Smooth muscle cell (in vitro differentiated cells): ENCODE data around the gene NR4A1. TPM values are rescaled to one million over a fixed set of nuclear protein-coding genes. Genes with fewer than 3 reads are reported as not detected.
A peak's percentile ranks its signal among the peaks of the same experiment; 100 is the strongest.

Experiments
- DNase-seq: peaks from one replicate; lab custom pipeline; 2025; ENCODE audit not compliant: unreplicated experiment; lab: John Stamatoyannopoulos, UW
- H2AFZ ChIP-seq: fragments of 200-600 bp; sonication (generic); 2 replicates; pipeline ENCODE4 v1.6.0; 2016; ENCODE audit warnings: antibody characterized with exemption, low read depth, mild to moderate bottlenecking
- H3F3A ChIP-seq: fragments of 200-600 bp; sonication (generic); 2 replicates; pipeline ENCODE4 v1.6.0; 2017; ENCODE audit warnings: antibody characterized with exemption, low read depth
- H3K27ac ChIP-seq: fragments of 200-600 bp; sonication (generic); 2 replicates; pipeline ENCODE4 v1.5.1; 2016; ENCODE audit warnings: low read depth, mild to moderate bottlenecking
- H3K27me3 ChIP-seq: fragments of 200-600 bp; sonication (generic); 2 replicates; pipeline ENCODE4 v1.6.1; 2016; ENCODE audit warnings: low read depth, mild to moderate bottlenecking
- H3K36me3 ChIP-seq: fragments of 200-600 bp; sonication (generic); 2 replicates; pipeline ENCODE4 v1.5.1; 2016; ENCODE audit warnings: low read depth
- H3K4me1 ChIP-seq: fragments of 200-600 bp; sonication (generic); 2 replicates; pipeline ENCODE4 v1.5.1; 2016; ENCODE audit warnings: low read depth
- H3K4me2 ChIP-seq: fragments of 200-600 bp; sonication (generic); 2 replicates; pipeline ENCODE4 v1.6.0; 2016; ENCODE audit warnings: mild to moderate bottlenecking
- H3K4me3 ChIP-seq: fragments of 200-600 bp; sonication (generic); 2 replicates; pipeline ENCODE4 v1.5.1; 2016; ENCODE audit warnings: mild to moderate bottlenecking
- H3K79me2 ChIP-seq: fragments of 200-600 bp; sonication (generic); 2 replicates; pipeline ENCODE4 v1.6.0; 2016; ENCODE audit warnings: low read depth, mild to moderate bottlenecking
- H3K9ac ChIP-seq: fragments of 200-600 bp; sonication (generic); 2 replicates; pipeline ENCODE4 v1.6.0; 2016; ENCODE audit warnings: low read depth
- H3K9me3 ChIP-seq: fragments of 200-600 bp; sonication (generic); replicated peaks from 2 replicates; pipeline ENCODE4 v1.5.1; 2016; ENCODE audit warnings: low read depth
- H4K20me1 ChIP-seq: fragments of 200-600 bp; sonication (generic); 2 replicates; pipeline ENCODE4 v1.6.0; 2016; ENCODE audit warnings: low read depth
- WGBS: methylation state at CpG from one replicate; pipeline ENCODE4 v1.1.7; 2016; ENCODE audit warnings: low lambda C conversion rate; 5-methylcytosine and 5-hydroxymethylcytosine counted together
- polyA plus RNA-seq: library from polyadenylated mRNA; unstranded; fragments of >200 nt; fragmentation: Nextera tagmentation; extraction: Ambion mirVana; gene quantifications from 2 replicates; pipeline ENCODE4 v1.2.1, GENCODE V29; 2016
- total RNA-seq: library from RNA; depleted of rRNA; stranded (reverse); fragments of >200 nt; gene quantifications from 2 replicates; pipeline ENCODE4 v1.2.3, GENCODE V29; 2014
- TF ChIP-seq, protein P1 (sequence below): fragments of 200-600 bp; sonication (generic); IDR thresholded peaks from 2 replicates; pipeline ENCODE4 v1.5.1; 2017; ENCODE audit warnings: borderline replicate concordance, mild to moderate bottlenecking, antibody characterized with exemption; ENCODE audit not compliant: insufficient read depth, poor library complexity, severe bottlenecking

NR4A1 gene
- total and polyA plus RNA-seq, 2 experiments from 2014 or later = 182 to 634 TPM

DNA sequence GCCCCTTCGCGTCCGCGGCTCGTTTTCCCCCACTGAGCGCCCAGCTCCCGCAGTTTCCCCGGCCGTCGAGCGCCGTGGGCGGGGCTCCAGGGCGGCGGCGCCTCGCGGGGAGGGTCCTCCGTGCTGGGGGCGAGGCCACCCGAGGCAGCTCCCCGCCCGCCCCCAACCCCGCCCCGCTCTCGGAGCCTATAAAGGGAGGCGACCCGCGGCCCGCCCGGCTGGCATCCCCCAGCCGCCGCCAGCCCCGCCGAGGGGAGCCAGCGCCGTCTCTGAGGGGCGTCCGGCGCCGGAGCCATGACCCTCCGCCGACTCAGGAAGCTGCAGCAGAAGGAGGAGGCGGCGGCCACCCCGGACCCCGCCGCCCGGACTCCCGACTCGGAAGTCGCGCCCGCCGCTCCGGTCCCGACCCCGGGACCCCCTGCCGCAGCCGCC is 44.5 kb upstream of the NR4A1 start, which contains the start of gene TAMALIN:
TAMALIN (plus strand) TSS at position 221 of the 432 bp plus-strand sequence; CDS start at position 295, 74 bp downstream.
- Histone ChIP-seq H3K36me3 (no peaks in the 10 kb centered on the region), H3K27ac (peak within 1 kb of the TSS; percentile 30), H3K79me2 (peaks cover 7% of the 10 kb centered on the region), H2AFZ (no peak within 1 kb of the TSS), H3F3A (peaks cover 13% of the 10 kb centered on the region), H4K20me1 (peaks cover 10% of the 10 kb centered on the region), H3K4me2 (peak within 1 kb of the TSS; percentile 98), H3K4me3 (peak within 1 kb of the TSS; percentile 84), H3K9ac (peak within 1 kb of the TSS; percentile 80), H3K9me3 (no peaks in the 10 kb centered on the region), H3K4me1 (peaks cover 20% of the 10 kb centered on the region), H3K27me3 (no peaks in the 10 kb centered on the region)
- DNase-seq = peak; percentile 77
- WGBS = 0% methylated on average over 24 of the region's 60 CpGs
- TF ChIP-seq, protein P1, sequence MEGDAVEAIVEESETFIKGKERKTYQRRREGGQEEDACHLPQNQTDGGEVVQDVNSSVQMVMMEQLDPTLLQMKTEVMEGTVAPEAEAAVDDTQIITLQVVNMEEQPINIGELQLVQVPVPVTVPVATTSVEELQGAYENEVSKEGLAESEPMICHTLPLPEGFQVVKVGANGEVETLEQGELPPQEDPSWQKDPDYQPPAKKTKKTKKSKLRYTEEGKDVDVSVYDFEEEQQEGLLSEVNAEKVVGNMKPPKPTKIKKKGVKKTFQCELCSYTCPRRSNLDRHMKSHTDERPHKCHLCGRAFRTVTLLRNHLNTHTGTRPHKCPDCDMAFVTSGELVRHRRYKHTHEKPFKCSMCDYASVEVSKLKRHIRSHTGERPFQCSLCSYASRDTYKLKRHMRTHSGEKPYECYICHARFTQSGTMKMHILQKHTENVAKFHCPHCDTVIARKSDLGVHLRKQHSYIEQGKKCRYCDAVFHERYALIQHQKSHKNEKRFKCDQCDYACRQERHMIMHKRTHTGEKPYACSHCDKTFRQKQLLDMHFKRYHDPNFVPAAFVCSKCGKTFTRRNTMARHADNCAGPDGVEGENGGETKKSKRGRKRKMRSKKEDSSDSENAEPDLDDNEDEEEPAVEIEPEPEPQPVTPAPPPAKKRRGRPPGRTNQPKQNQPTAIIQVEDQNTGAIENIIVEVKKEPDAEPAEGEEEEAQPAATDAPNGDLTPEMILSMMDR = no peak

DNA sequence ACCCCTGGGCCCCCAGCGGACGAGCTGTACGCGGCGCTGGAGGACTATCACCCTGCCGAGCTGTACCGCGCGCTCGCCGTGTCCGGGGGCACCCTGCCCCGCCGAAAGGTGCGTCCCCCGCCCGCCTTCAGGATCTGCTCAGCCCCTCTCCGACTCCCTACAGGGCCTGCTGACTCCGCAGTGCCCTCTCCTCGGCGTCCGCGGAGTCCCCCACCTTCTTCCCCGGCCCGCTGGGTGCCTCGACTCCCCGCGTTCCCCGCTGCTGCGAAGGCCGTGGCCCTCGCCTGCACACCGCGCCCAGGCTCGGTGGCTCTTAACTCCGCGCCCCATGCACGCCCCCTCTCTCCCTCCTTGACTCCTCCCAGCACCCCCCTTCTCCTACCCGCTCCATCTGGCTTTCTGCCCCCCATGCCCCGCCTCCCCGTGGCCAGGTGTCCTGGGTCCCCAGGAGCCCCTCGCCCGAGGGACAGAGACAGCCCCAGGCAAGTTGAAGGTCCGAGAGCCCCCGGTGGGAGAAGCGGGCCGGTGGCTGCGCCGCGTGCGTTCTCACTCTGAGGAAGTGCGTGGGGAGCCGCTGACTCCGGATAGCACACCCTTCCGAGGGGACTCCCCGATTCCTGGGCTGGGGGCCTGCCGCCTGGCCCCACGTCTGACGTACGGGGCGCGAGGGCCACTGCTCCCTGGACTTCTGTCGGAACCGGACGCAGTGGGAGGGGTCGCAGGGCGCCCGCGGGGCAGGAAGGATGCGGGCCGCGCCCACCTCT is 43.9 kb upstream of the NR4A1 start:
- peak overlapping the region; percentile 80 for H3K9ac ChIP-seq
- H3K4me3 ChIP-seq = peak overlapping the region; percentile 84
- DNase-seq = no peak
- TF ChIP-seq, protein P1 = no peak
- H3K4me1 ChIP-seq = peaks cover 20% of the 10 kb centered on the region
- H3K36me3 ChIP-seq = no peaks in the 10 kb centered on the region
- peak overlapping the region; percentile 98 for H3K4me2 ChIP-seq
- peaks cover 10% of the 10 kb centered on the region for H4K20me1 ChIP-seq
- WGBS = 5% methylated on average over 46 of the region's 72 CpGs
- no peaks in the 10 kb centered on the region for H3K9me3 ChIP-seq
- peaks cover 13% of the 10 kb centered on the region for H3F3A ChIP-seq
- peaks cover 7% of the 10 kb centered on the region for H3K79me2 ChIP-seq
- H2AFZ ChIP-seq = no peak overlapping the region
- H3K27ac ChIP-seq = peak overlapping the region; percentile 15
- H3K27me3 ChIP-seq = no peaks in the 10 kb centered on the region

DNA sequence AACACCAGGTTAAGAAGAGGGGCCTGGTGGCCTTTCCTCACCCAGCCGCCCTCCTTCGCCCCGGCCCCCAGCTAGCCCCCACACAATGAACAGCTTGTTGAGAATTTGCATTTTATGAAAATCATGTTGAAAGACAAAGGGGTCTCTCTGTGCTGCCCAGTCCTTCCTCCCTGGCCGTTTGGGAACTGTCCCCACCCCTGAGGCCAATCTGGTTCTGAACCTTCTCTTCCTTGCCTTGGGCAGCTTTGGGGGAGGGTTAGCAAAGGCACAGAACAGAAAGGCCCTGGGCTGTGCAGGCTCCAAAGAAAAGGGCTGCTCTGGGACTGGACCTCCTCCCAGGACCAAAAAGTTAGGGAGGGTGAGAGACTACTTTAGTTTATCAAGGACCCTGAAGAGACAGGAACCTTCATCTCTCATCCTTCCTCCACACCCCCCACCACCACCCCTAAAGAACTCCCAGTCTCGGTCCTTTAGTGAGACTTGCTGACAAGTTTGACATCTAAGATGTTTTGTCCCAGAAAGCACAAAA is 43.2 kb upstream of the NR4A1 start:
- H3K9ac ChIP-seq = peak overlapping the region; percentile 80
- H3K4me3 ChIP-seq = peak overlapping the region; percentile 84
- 70% methylated on average over 5 of the region's 5 CpGs for WGBS
- H3F3A ChIP-seq = peaks cover 13% of the 10 kb centered on the region
- no peak overlapping the region for H2AFZ ChIP-seq
- TF ChIP-seq, protein P1 = no peak
- H3K27ac ChIP-seq = peak overlapping the region; percentile 15
- no peaks in the 10 kb centered on the region for H3K27me3 ChIP-seq
- peaks cover 7% of the 10 kb centered on the region for H3K79me2 ChIP-seq
- no peaks in the 10 kb centered on the region for H3K9me3 ChIP-seq
- peaks cover 20% of the 10 kb centered on the region for H3K4me1 ChIP-seq
- DNase-seq = no peak
- peaks cover 10% of the 10 kb centered on the region for H4K20me1 ChIP-seq
- peak overlapping the region; percentile 98 for H3K4me2 ChIP-seq
- no peaks in the 10 kb centered on the region for H3K36me3 ChIP-seq
